Activated CD8-positive, alpha-beta T cell treated with anti-CD3 and anti-CD28 coated beads, Interleukin-2, amount 10 ng/mL, durations not matched to agents 7 days and 5 days (primary cell): ENCODE results near the gene TREX2. TPM values are rescaled to one million over a fixed set of nuclear protein-coding genes. Genes with fewer than 3 reads are reported as not detected.

Experiments
- ATAC-seq: fragments of 150-1000 bp; cut with Tn5 transposase; one replicate; pipeline ENCODE4 v1.10.0; 2021; ENCODE audit warnings: moderate library complexity
- CTCF ChIA-PET: fragments of 350-600 bp; sonication (Branson Sonifier 250); formaldehyde crosslinking; loops from one replicate; lab custom pipeline; 2021; ENCODE audit warnings: antibody characterized with exemption; lab: Charles Lee
- POLR2A ChIA-PET: fragments of 350-600 bp; sonication (Branson Sonifier 250); formaldehyde crosslinking; loops from one replicate; lab custom pipeline; 2021; ENCODE audit warnings: antibody characterized with exemption; lab: Charles Lee
- DNase-seq: peaks from one replicate; pipeline ENCODE4 v3.0.0-alpha.2; 2020
- H3K27ac Mint-ChIP-seq: one replicate; pipeline ENCODE4 v1.8.0; 2021; ENCODE audit warnings: mild to moderate bottlenecking, mixed read lengths
- H3K27me3 Mint-ChIP-seq: one replicate; pipeline ENCODE4 v1.8.0; 2021; ENCODE audit warnings: low read depth, mixed read lengths
- H3K36me3 Mint-ChIP-seq: one replicate; pipeline ENCODE4 v1.8.0; 2021; ENCODE audit warnings: low read depth, mixed read lengths
- H3K4me1 Mint-ChIP-seq: one replicate; pipeline ENCODE4 v1.8.0; 2021; ENCODE audit warnings: low read depth, mixed read lengths
- H3K4me3 Mint-ChIP-seq: one replicate; pipeline ENCODE4 v1.8.0; 2021; ENCODE audit warnings: mild to moderate bottlenecking, mixed read lengths
- H3K9me3 Mint-ChIP-seq: one replicate; pipeline ENCODE4 v1.8.0; 2022; ENCODE audit warnings: mixed read lengths; ENCODE audit not compliant: insufficient read depth
- total RNA-seq, 2 experiments: library from RNA; stranded (reverse); gene quantifications; one replicate each; pipeline ENCODE4 v1.2.3, GENCODE V29; 2021

Gene TREX2
- total RNA-seq, 2 experiments from 2014 or later = 3.6 to 3.8 TPM

- H3K27me3 Mint-ChIP-seq = peaks cover 4% of the 10 kb centered on the region
- no peak overlapping the region for H3K4me3 Mint-ChIP-seq
- POLR2A ChIA-PET = no interaction called here
- H3K36me3 Mint-ChIP-seq = no peaks in the 10 kb centered on the region
- DNase-seq = no peak
- CTCF ChIA-PET = no interaction called here
- ATAC-seq = no peak
- H3K9me3 Mint-ChIP-seq = no peaks in the 10 kb centered on the region
- no peaks in the 10 kb centered on the region for H3K4me1 Mint-ChIP-seq
- H3K27ac Mint-ChIP-seq = no peak overlapping the region
Measured at GRCh38 chrX:153441981-153442380, 3.9 kb downstream of the TREX2 start.

- Mint-ChIP-seq H3K36me3 (no peaks in the 10 kb centered on the region), H3K4me1 (no peaks in the 10 kb centered on the region), H3K9me3 (no peaks in the 10 kb centered on the region), H3K27ac (no peak overlapping the region), H3K27me3 (peaks cover 4% of the 10 kb centered on the region), H3K4me3 (no peak overlapping the region)
- POLR2A ChIA-PET = interaction anchor here (1.0 kb wide), 1 partner anchor 499 kb away, joined by 3 read pairs; no protein-coding TSS in a partner anchor
- DNase-seq (no peak), ATAC-seq (no peak)
- CTCF ChIA-PET = interaction anchor here (1.1 kb wide), 1 partner anchor 482 kb away, joined by 3 read pairs; no protein-coding TSS in a partner anchor
Measured at GRCh38 chrX:153441296-153441695, 4.6 kb downstream of the TREX2 start.

GRCh38 chrX:153440556-153441135 lies 5.2 kb downstream of the TREX2 start:
- Mint-ChIP-seq H3K36me3 (no peaks in the 10 kb centered on the region), H3K27ac (no peak overlapping the region), H3K27me3 (peaks cover 4% of the 10 kb centered on the region), H3K9me3 (no peaks in the 10 kb centered on the region), H3K4me3 (no peak overlapping the region), H3K4me1 (no peaks in the 10 kb centered on the region)
- DNase-seq = no peak
- CTCF ChIA-PET = interaction anchor here (1.1 kb wide), 1 partner anchor 481 kb away, joined by 3 read pairs; no protein-coding TSS in a partner anchor
- no peak for ATAC-seq
- POLR2A ChIA-PET = interaction anchor here (1.0 kb wide), 1 partner anchor 499 kb away, joined by 3 read pairs; no protein-coding TSS in a partner anchor

GRCh38 chrX:153439977-153440376 lies 5.9 kb downstream of the TREX2 start:
- H3K4me3 Mint-ChIP-seq = no peak overlapping the region
- CTCF ChIA-PET = interaction anchor here (1.1 kb wide), 1 partner anchor 481 kb away, joined by 3 read pairs; no protein-coding TSS in a partner anchor

GRCh38 chrX:153438532-153438931 lies 7.3 kb downstream of the TREX2 start:
- H3K27ac Mint-ChIP-seq = no peak overlapping the region
- DNase-seq (peak; percentile 25), ATAC-seq (no peak)
- no peaks in the 10 kb centered on the region for H3K9me3 Mint-ChIP-seq
- no peaks in the 10 kb centered on the region for H3K4me1 Mint-ChIP-seq
- CTCF ChIA-PET = interaction anchor here (0.7 to 2.0 kb wide), 6 partner anchors 31 to 496 kb away, joined by 3 to 7 read pairs (median 3); no protein-coding TSS in a partner anchor
- POLR2A ChIA-PET = no interaction called here
- no peak overlapping the region for H3K4me3 Mint-ChIP-seq
- no peaks in the 10 kb centered on the region for H3K36me3 Mint-ChIP-seq
- peaks cover 4% of the 10 kb centered on the region for H3K27me3 Mint-ChIP-seq

More at GRCh38 chrX:153439977-153440376, 5.9 kb downstream of the TREX2 start:
- Mint-ChIP-seq H3K9me3 (no peaks in the 10 kb centered on the region), H3K27ac (no peak overlapping the region), H3K27me3 (peaks cover 4% of the 10 kb centered on the region), H3K36me3 (no peaks in the 10 kb centered on the region), H3K4me1 (no peaks in the 10 kb centered on the region)
- ATAC-seq (no peak), DNase-seq (no peak)
- POLR2A ChIA-PET = interaction anchor here (1.0 kb wide), 1 partner anchor 498 kb away, joined by 3 read pairs; no protein-coding TSS in a partner anchor

GRCh38 chrX:153435845-153436244 lies 10.0 kb downstream of the TREX2 start:
- Mint-ChIP-seq H3K4me1 (no peaks in the 10 kb centered on the region), H3K9me3 (no peaks in the 10 kb centered on the region), H3K36me3 (no peaks in the 10 kb centered on the region), H3K27ac (no peak overlapping the region), H3K4me3 (no peak overlapping the region), H3K27me3 (peaks cover 4% of the 10 kb centered on the region)
- CTCF ChIA-PET = no interaction called here
- ATAC-seq = no peak
- POLR2A ChIA-PET = no interaction called here
- DNase-seq = no peak

GRCh38 chrX:153434801-153435200 lies 11.1 kb downstream of the TREX2 start:
- Mint-ChIP-seq H3K4me1 (no peaks in the 10 kb centered on the region), H3K4me3 (no peak overlapping the region), H3K36me3 (no peaks in the 10 kb centered on the region), H3K27me3 (peaks cover under 1% of the 10 kb centered on the region), H3K27ac (no peak overlapping the region), H3K9me3 (no peaks in the 10 kb centered on the region)
- CTCF ChIA-PET = no interaction called here
- DNase-seq = no peak
- ATAC-seq = no peak
- POLR2A ChIA-PET = no interaction called here

- Mint-ChIP-seq H3K4me1 (no peaks in the 10 kb centered on the region), H3K36me3 (no peaks in the 10 kb centered on the region), H3K27me3 (no peaks in the 10 kb centered on the region), H3K4me3 (no peak overlapping the region), H3K27ac (no peak overlapping the region), H3K9me3 (no peaks in the 10 kb centered on the region)
- CTCF ChIA-PET = no interaction called here
- ATAC-seq = no peak
- no peak for DNase-seq
- POLR2A ChIA-PET = no interaction called here
Measured at GRCh38 chrX:153433781-153434285, 12.0 kb downstream of the TREX2 start.

- CTCF ChIA-PET = no interaction called here
- Mint-ChIP-seq H3K4me3 (no peak overlapping the region), H3K4me1 (no peaks in the 10 kb centered on the region), H3K27me3 (no peaks in the 10 kb centered on the region), H3K9me3 (no peaks in the 10 kb centered on the region), H3K36me3 (no peaks in the 10 kb centered on the region), H3K27ac (no peak overlapping the region)
- POLR2A ChIA-PET = no interaction called here
- no peak for DNase-seq
- ATAC-seq = no peak
Measured at GRCh38 chrX:153433161-153433680, 12.6 kb downstream of the TREX2 start.

- no peaks in the 10 kb centered on the region for H3K27me3 Mint-ChIP-seq
- POLR2A ChIA-PET = no interaction called here
- H3K36me3 Mint-ChIP-seq = no peaks in the 10 kb centered on the region
- H3K4me1 Mint-ChIP-seq = no peaks in the 10 kb centered on the region
- H3K27ac Mint-ChIP-seq = no peak overlapping the region
- no peaks in the 10 kb centered on the region for H3K9me3 Mint-ChIP-seq
- DNase-seq = no peak
- CTCF ChIA-PET = no interaction called here
- ATAC-seq = no peak
- H3K4me3 Mint-ChIP-seq = no peak overlapping the region
Measured at GRCh38 chrX:153430796-153431195, 15.1 kb downstream of the TREX2 start.

- ChIA-PET CTCF (no interaction called here), POLR2A (no interaction called here)
- no peaks in the 10 kb centered on the region for H3K9me3 Mint-ChIP-seq
- no peaks in the 10 kb centered on the region for H3K4me1 Mint-ChIP-seq
- H3K4me3 Mint-ChIP-seq = no peak overlapping the region
- no peaks in the 10 kb centered on the region for H3K27me3 Mint-ChIP-seq
- no peaks in the 10 kb centered on the region for H3K36me3 Mint-ChIP-seq
- ATAC-seq (no peak), DNase-seq (no peak)
- no peak overlapping the region for H3K27ac Mint-ChIP-seq
Measured at GRCh38 chrX:153426204-153426603, 19.7 kb downstream of the TREX2 start.

GRCh38 chrX:153423652-153424051 lies 22.2 kb downstream of the TREX2 start:
- Mint-ChIP-seq H3K9me3 (no peaks in the 10 kb centered on the region), H3K4me3 (no peak overlapping the region), H3K27me3 (no peaks in the 10 kb centered on the region), H3K4me1 (no peaks in the 10 kb centered on the region), H3K36me3 (no peaks in the 10 kb centered on the region), H3K27ac (no peak overlapping the region)
- CTCF ChIA-PET = no interaction called here
- DNase-seq (no peak), ATAC-seq (no peak)
- POLR2A ChIA-PET = no interaction called here
